Iris pigment epithelial cell (primary cell): ENCODE measurements around the gene LARP1B.
"Not testable (repeated sequence)": the region's sequence is repeated elsewhere in the genome, so short reads cannot be mapped to it uniquely, and the experiment has no call there.

ENCODE experiments used
- DNase-seq: peaks from one replicate; pipeline ENCODE4 v3.0.0-alpha.2; 2011; ENCODE audit warnings: low read depth

LARP1B gene

GRCh38 chr4:128225148-128225547, 164.0 kb downstream of the LARP1B start:
- DNase-seq, result peak; percentile 89

GRCh38 chr4:128227991-128228571, 167.0 kb downstream of the LARP1B start:
- peak; percentile 18 for DNase-seq

GRCh38 chr4:128228845-128229795, 168.0 kb downstream of the LARP1B start:
- DNase-seq, result peak; percentile 50

- no peak for DNase-seq
Observed at GRCh38 chr4:128232719-128233118, 171.6 kb downstream of the LARP1B start.

GRCh38 chr4:128234836-128235235, 173.7 kb downstream of the LARP1B start:
- no peak for DNase-seq

GRCh38 chr4:128241019-128241418, 179.9 kb downstream of the LARP1B start:
- DNase-seq, result no peak

- peak; percentile 96 for DNase-seq
Observed at GRCh38 chr4:128241425-128241913, 180.4 kb downstream of the LARP1B start.

GRCh38 chr4:128241981-128242380, 180.9 kb downstream of the LARP1B start:
- DNase-seq, result no peak

GRCh38 chr4:128242601-128243000, 181.5 kb downstream of the LARP1B start:
- DNase-seq, result no peak

- DNase-seq, result peak; percentile 70
Observed at GRCh38 chr4:128244379-128244778, 183.3 kb downstream of the LARP1B start.

GRCh38 chr4:128245391-128245790, 184.3 kb downstream of the LARP1B start:
- DNase-seq, result not testable (repeated sequence)

- no peak for DNase-seq
Observed at GRCh38 chr4:128247906-128248305, 186.8 kb downstream of the LARP1B start.

GRCh38 chr4:128249787-128250668, 188.9 kb downstream of the LARP1B start:
- DNase-seq, result no peak

GRCh38 chr4:128255906-128256305, 194.8 kb downstream of the LARP1B start:
- no peak for DNase-seq

GRCh38 chr4:128256539-128256938, 195.4 kb downstream of the LARP1B start:
- no peak for DNase-seq

- not testable (repeated sequence) for DNase-seq
Observed at GRCh38 chr4:128258166-128258565, 197.1 kb downstream of the LARP1B start.

GRCh38 chr4:128259889-128260288, 198.8 kb downstream of the LARP1B start:
- not testable (repeated sequence) for DNase-seq
